IPS DF 19.7 (cell line): ENCODE data around the gene LDB3.

Experiments
- DNase-seq: peaks from one replicate; pipeline ENCODE4 v3.0.0-alpha.2; 2013; ENCODE audit warnings: low read depth, low spot score

LDB3 gene

DNA sequence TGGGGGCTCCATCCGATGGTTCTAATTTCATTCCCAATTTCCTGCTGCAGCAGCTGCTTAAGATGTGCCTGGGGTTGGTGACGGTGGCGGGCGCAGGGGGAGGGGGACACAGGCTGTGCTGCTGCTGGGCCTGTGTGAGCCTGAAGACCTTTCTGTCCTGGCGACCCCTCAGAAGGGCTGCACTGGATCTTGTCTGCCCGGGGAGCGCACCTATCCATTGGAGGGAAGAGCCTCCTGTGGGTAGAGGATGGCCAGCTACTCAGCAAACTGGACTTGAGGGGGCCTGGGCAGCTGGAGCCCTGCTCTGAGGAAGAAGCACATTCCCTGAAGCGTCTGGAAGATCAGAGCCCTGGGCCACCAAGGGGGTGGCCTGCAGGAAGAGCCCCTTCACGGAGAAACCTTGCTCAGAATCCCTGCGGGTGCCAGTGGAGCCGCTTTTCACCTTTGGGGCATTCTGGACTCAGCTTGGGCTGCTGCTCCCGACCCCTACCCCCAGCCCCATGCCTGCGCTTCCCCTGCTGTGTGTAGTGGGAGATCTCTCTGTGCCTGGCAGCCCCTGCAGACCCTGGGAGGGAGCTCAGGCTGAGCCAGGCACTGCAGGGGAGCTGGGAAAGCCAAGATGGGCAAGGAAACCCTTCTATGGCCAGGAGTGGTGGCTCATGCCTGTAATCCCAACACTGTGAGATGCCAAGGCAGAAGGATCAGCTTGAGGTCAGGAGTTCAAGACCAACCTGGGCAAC is 17.8 kb downstream of the LDB3 start:
- no peak for DNase-seq

GRCh38 chr10:86686972-86687371 is 18.7 kb downstream of the LDB3 start:
- no peak for DNase-seq

DNA sequence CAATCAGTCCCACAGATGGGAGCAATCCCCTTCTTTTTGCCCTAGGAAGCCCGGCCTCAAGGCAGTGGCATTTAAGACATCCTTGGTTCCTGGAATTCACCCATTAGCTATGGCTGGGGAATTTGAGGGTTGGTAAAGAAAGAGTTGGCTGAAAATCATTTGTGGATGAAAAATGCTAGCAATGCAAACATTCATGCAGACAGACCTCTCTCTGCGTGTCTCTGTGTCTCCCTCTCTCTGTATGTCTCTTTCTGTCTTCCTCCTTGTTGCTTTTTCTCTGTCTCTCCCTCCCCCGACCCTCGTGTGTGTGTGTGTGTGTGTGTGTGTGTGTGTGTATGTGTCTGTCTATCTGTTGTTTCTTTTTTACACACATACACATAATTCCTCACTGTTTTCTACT is 19.4 kb downstream of the LDB3 start:
- no peak for DNase-seq

- no peak for DNase-seq
Measured at GRCh38 chr10:86688398-86688921, 20.1 kb downstream of the LDB3 start.

- no peak for DNase-seq
Measured at GRCh38 chr10:86689146-86689545, 20.8 kb downstream of the LDB3 start.

- no peak for DNase-seq
Measured at GRCh38 chr10:86690231-86690630, 21.9 kb downstream of the LDB3 start.

- DNase-seq = no peak
Measured at GRCh38 chr10:86690657-86691084, 22.4 kb downstream of the LDB3 start.

- no peak for DNase-seq
Measured at GRCh38 chr10:86691333-86692022, 23.2 kb downstream of the LDB3 start.

DNA sequence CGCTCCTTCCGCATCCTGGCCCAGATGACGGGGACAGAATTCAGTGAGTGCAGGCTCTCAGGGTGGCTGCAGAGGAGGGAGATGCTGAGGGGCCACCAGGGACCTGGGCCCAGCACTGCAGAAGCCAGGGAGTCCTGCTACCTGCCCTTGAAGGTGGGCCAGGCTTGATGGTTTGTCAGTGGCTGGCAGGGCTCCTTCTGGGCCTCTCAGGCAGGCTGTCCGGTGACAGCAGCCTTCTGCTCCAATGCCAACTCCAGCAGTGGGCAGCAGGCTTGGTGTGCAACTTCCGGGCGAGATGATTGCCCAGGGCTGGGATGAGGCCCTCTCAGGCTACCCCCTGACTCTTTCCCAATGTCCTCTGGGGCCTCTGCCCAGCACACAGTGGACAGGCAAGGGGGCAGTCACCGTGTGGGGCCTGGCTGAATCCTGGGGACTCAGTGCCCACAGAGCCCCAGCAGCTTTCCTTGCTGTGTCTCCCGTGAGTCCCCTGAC is 23.8 kb downstream of the LDB3 start:
- DNase-seq = no peak

DNA sequence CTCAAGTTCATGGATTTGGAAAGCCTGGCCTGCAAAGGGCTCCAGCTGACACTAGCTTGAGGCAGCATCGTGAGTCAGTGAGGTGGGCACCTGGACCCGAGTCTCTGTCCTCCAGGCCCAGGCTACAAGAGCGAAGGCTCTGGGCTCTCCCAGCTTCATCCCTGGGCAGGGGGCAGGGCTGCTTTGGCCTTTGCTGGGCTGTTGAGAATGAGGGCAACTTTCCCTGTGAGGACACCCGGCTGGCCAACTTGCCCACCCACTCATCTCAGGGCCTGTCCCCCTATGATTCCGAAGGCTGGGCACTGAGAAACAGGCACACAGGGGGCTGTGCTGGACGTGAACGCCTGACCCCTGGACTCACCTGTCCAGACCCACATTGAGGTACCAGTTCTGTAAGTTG is 24.4 kb downstream of the LDB3 start:
- DNase-seq = no peak

DNA sequence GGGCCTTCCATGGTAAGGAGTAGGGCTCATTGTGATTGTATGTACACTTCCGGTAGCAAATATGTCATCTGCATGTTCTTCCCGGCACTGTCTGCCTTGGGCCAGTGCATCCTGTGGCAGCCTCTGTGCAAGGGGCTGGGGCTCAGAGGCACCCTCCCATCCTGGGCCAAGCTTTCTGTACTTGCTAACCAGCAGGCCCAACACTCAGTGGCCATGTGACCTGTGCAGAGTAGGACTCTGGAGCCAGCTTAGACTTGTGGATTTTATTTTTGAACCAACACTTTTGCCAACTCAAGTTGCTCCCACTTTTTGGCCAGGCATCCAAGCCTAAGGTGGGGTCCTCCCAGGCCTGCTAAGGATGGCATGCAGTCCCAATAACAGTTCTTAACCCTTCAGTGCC is 25.0 kb downstream of the LDB3 start:
- no peak for DNase-seq

GRCh38 chr10:86693721-86694369 is 25.5 kb downstream of the LDB3 start:
- DNase-seq = no peak

DNA sequence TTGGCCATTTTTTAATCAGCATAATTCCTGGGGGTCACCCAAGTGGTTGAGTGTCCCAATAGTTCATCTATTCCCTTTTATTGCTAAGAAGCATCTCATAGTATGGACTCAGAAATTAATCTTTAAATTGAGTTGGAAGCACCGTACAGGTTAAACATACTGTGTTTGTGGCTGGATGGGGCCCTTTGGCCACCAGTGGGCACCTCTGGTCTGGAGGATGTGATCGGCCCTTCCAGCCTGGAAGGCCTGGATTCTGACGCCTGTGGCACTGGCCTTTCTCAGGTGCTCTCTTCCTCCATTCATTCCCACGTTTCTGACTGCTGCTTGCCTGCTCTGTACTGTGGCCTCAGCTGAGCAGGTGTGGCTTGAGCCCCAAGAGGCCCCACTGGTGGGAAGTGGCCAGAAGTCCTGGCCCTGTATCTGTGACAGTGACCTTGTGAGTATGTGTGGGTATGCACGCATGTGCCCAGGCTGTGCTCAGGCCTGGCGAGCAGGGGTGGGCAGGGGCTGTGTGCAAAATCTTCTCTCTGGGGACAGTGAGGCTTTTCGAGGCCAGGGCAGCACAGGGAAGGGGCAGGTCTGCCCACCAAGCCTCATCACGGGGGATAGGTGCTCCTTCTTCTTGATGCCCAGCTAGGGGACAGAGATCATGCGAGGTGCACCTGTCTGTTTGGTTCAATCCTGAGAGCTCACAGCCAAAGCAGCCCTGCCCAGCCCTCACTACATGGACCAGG is 30.1 kb downstream of the LDB3 start:
- DNase-seq = no peak

DNA sequence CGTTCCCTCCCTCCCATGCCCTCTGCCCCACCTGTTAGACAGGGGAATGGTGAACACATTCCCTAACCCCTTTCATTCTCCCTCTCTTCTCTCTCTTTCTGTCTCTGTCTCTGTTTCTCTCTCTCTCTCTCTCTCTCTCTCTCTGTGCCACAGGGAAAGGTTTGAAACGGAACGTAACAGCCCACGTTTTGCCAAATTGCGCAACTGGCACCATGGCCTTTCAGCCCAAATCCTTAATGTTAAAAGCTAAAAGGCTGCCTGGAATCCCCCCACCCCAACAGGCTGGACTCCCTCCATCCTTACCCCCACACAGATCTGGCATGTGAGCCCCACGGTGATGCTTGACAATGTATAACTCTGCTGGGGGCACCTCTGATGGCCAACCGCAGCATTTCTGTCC is 30.8 kb downstream of the LDB3 start:
- DNase-seq = no peak

GRCh38 chr10:86699541-86699940 is 31.2 kb downstream of the LDB3 start:
- no peak for DNase-seq

DNA sequence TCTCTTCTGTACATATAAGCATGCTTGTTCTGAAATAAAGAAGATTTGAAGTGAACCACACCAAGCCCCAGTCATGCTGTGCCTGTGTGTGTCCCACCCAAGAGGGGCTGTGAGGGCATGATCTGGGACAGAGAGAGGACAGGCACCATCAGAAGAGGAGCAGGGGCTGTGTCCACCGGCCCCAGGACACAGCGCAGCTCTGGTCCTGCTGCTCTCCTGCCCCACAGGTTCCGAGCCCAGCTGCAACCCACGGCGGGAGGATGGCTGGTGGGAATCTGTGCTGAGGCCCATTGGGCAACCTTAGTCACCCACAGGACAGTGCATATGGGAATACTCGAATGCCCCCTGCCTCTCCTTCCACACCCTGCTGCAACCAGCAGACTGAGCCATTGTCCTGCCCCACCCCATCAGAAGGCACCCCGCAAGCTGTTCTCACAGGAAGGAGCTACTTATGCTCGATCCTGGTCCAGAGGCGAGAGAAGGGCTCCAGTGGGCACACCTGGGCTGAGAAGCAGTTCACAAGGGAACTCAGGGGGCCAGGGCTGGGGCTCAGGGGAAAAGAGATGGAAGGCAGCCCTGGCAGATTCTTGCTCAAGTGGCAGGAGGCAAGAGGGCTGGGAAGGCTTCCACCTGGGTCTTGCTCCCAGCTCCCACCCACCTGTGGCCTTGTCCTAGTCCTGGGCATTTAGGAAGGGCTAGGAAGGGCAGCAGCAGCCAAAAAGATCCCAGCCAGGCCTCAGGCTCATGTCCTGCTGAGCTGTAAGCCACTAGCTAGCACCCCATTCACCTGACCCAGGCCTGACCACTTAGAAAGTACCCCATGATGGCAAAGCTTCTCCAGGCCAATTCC is 31.9 kb downstream of the LDB3 start:
- no peak for DNase-seq

DNA sequence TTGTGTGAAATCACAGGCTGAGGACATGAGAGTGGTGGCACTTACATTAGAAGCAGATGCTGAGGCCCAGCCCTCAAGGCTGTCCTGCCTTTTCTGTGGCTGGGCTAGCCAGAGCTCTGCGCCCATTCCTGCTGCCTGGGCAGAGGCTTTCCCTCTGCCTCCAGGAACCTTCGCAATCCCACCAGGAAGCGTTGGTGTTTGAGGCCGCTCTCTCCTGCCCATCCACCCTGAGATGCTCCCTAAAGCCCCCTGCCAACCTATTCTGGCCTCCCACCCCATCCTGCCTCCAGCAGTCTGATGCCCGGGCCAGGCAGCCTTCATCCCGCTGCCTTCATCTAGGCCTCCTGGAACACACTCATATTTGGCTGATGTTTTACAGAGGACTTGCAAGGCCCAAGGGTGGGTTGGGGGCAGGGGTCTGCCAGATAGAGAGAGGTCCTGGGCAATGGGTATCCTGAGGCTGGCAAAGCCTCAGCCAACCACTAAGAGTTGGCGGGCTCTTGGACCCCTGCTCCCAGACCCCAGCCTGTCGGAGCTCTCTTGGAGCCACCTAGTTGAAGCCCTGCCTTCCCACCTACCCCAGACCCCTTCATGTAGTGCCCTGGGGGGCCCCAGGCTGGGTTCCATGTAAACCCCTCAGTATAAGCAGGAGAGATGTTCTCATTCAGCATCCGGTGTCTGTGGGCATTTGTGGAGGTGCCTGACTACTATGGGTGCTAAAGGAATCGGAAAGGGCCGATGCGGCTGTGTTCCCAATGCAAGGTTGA is 32.7 kb downstream of the LDB3 start:
- DNase-seq = no peak

DNA sequence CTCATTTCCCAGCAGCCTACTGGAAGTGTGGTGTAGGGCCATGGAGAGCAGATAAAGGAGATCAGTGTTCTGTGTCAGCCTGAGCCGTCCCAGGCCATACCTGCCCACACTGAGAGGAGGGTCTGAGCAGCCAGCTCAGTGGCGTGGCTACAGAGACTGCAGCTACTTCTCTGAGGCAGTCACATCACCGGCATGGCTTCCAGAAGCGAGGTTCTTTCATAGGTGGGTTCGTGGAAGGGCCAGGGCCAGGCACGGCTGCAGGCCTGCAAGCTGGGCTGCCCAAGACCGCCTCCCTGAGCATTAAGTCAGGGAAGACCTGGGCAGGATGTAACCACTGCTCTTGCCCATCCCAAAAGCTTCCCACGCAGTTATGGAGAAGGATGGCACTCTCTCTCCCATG is 34.9 kb downstream of the LDB3 start:
- no peak for DNase-seq

GRCh38 chr10:86705139-86705538 is 36.8 kb downstream of the LDB3 start:
- no peak for DNase-seq

- no peak for DNase-seq
Measured at GRCh38 chr10:86705905-86706304, 37.6 kb downstream of the LDB3 start.
